GM12873 (cell line): ENCODE measurements around the gene NIPSNAP3A.

Source experiments
- TF ChIP-seq, protein P1 (sequence below): IDR thresholded peaks from 2 replicates; pipeline ENCODE4 v1.5.1; 2012; ENCODE audit warnings: low read depth, mild to moderate bottlenecking, moderate library complexity, low read length, control low read depth; ENCODE audit not compliant: insufficient read depth; ENCODE audit errors: missing control alignments

Gene NIPSNAP3A

DNA sequence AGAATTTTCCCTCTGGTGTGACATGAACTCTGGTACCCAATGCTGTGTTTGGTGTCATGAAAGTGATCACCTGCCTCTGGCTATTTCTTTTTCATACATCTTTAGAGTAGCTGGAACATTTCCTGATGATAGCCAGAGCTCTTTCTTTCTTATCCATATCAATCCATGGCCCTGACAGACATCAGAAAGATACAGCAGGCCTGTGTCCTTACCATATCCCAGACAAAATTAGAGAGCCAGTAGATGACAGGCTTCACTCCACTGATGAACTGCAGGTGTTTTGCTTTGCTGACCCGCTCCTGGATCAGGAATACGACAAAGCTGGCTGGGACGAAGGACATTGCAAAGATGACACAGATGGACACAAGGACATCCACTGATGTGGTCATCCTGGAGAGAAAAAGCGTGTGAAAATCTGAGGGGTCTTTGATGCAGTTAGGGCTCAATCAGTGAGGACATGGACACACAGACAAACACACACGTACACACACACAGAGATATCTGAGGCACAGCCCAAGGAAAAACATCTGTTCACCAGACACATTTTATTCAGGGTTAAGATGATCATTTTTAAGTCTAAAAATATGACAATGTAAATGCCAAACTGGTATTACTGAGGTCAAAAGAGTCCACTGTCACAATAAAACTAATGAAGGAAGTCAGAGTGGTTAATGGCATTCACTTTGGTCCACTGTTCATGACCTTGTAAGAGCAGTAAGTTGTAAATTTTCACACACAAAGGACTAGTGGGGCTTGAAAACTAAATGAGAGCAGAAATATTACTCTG lies 50.9 kb downstream of the NIPSNAP3A start:
- TF ChIP-seq, protein P1, sequence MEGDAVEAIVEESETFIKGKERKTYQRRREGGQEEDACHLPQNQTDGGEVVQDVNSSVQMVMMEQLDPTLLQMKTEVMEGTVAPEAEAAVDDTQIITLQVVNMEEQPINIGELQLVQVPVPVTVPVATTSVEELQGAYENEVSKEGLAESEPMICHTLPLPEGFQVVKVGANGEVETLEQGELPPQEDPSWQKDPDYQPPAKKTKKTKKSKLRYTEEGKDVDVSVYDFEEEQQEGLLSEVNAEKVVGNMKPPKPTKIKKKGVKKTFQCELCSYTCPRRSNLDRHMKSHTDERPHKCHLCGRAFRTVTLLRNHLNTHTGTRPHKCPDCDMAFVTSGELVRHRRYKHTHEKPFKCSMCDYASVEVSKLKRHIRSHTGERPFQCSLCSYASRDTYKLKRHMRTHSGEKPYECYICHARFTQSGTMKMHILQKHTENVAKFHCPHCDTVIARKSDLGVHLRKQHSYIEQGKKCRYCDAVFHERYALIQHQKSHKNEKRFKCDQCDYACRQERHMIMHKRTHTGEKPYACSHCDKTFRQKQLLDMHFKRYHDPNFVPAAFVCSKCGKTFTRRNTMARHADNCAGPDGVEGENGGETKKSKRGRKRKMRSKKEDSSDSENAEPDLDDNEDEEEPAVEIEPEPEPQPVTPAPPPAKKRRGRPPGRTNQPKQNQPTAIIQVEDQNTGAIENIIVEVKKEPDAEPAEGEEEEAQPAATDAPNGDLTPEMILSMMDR, result no peak

DNA sequence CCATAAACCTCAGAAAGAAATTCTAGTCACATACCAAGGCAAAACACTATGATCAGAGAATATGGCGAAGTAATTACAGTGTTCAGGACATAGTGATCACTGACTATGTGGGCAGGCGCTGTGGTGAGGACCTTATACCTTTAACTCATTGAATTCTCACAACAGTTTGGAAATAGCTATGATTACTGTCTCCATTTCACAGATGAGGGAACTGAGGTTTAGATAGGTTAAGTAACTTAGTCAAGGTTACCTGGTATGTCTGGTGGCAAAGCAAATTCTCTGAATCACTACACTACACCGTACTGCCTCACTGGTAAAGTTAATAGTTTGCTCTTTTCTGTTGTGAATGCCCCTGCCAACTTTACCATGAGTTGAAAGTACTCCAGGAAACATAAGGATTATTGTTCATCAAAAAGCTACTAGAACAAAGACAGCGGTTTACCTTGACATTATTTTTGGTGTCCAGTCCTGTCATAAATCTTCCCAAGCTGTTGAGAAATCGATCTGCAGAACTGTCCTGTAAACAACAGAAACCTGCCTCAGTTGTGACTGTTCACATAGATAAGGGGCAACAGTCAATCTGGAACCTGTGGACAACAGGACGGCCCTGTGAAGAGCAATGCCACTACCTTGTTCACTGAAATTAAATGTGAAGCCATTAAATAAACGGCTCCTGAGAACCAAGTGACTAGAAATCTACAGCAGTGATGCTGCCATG lies 52.7 kb downstream of the NIPSNAP3A start:
- TF ChIP-seq, protein P1, result no peak

DNA sequence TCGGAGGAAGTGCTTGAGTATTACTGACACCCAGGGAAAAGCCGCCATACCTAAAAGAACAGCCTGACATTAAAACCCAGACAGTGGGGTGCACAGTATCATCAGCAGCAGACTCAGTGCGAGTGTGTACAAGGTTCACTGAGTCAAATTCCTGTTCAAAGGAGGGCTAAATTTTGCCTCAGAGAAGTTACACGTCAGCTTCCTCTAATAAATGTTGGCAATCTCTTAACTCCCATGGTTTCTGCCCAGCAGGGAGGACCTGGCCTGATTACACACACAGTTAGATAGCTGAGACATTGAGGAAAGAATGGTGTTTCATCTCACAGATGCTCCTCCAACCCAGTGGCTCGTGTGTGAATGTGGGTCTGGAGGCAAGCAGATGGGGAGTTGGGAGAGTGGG lies 54.6 kb downstream of the NIPSNAP3A start:
- TF ChIP-seq, protein P1, result no peak

DNA sequence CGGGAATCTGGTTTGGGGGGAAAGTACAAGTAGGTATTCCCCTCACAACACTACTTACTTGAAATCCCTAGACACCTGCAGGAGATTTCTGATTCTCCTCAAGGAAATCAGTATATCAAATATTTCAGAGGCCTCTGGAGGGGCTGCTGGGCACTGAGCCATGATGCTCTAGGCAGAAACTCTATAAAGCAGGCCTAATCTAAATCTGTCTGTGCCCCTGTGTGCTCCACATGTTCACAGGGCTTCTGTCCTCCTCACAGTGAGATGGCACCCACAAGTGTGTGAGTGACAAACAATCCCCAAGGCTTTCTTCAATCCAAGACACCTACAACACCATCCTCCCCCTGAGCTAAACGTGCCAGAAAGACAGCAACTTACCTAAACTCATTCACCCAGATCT lies 55.4 kb downstream of the NIPSNAP3A start:
- TF ChIP-seq, protein P1, result no peak

DNA sequence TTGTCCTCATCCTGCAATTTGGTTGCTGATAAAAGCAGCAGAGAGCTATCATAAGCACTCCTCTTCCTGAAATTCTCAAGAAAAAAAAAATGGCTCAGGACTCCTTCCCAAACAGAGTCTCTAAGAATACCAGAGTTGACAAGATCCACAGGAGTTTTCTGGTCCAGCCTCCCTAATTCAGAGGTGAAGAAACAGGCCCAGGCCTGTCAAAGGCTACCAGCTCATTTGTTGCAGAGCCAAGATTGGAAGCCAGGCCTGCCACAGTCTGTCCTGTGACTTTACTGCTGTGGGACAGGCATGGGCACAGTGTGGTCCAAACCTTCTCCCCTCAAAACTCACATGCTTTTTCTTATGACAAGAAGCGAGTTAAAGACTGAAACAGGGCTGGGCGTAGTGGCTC lies 58.0 kb downstream of the NIPSNAP3A start:
- TF ChIP-seq, protein P1, result no peak

DNA sequence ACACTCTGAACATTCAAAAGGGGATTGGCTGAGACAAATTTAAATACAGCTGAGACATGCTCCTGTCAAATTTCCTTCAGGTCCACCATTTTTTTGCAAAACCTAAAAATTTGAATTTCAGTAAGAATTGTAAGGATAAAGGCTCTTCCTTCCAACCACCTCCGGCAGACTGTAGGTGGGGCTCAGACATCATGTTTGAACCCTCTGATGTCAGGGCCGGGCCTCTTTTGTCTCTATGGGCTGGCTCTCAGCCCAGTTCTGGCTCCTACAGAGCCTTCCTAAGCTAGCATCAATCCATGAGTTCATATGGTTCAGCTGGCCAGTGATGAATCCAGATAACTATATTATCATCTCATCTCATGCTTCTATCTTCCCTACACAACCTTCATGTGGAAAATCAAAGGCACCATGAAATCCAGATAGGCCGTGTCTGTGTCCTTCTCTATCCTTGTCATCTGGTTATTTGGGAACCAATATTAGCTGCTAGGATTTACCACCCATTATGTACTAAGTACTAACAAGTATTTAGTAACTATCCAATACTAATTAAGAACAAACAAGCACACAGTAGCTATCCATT lies 60.6 kb downstream of the NIPSNAP3A start:
- TF ChIP-seq, protein P1, result no peak
